Naive thymus-derived CD8-positive, alpha-beta T cell (primary cell): Measurements from ENCODE around the gene WIZ. TPM values are rescaled to one million over a fixed set of nuclear protein-coding genes. Genes with fewer than 3 reads are reported as not detected.

Experiments used
- ATAC-seq, 2 donors: fragments of 150-1000 bp; cut with Tn5 transposase in 1 of 2; sonication (Bioruptor Pico), chemical (Tn5 transposase) in 1 of 2; 1 replicate in 1 of 2; 2 replicates in 1 of 2; pipeline ENCODE4 v1.10.0; 2021; ENCODE audit warnings: mild to moderate bottlenecking in 2 of 2, moderate library complexity in 2 of 2
- POLR2A ChIA-PET: fragments of 350-600 bp; sonication (Branson Sonifier 250); formaldehyde crosslinking; loops from one replicate; lab custom pipeline; 2021; ENCODE audit warnings: antibody characterized with exemption; lab: Charles Lee
- DNase-seq, 10 donors: peaks; one replicate each; pipeline versions ENCODE4 v3.0.0 to v3.0.0-alpha.2; 2020 to 2022
- H3K27ac Mint-ChIP-seq, 10 donors: one replicate each; pipeline ENCODE4 v1.8.0; 2020 to 2022; ENCODE audit warnings: mild to moderate bottlenecking in 10 of 10, mixed read lengths in 10 of 10, moderate library complexity in 4 of 10, inconsistent platforms in 1 of 10
- H3K27me3 Mint-ChIP-seq, 5 donors: one replicate each; pipeline ENCODE4 v1.8.0; 2021 to 2022; ENCODE audit warnings: mixed read lengths in 5 of 5
- H3K36me3 Mint-ChIP-seq, 3 donors: one replicate each; pipeline ENCODE4 v1.8.0; 2020 to 2022; ENCODE audit warnings: mixed read lengths in 3 of 3, mild to moderate bottlenecking in 2 of 3, inconsistent platforms in 1 of 3
- H3K4me1 Mint-ChIP-seq, 4 donors: one replicate each; pipeline ENCODE4 v1.8.0; 2021 to 2022; ENCODE audit warnings: mixed read lengths in 4 of 4
- H3K4me3 Mint-ChIP-seq, 10 donors: one replicate each; pipeline ENCODE4 v1.8.0; 2020 to 2022; ENCODE audit warnings: mild to moderate bottlenecking in 10 of 10, mixed read lengths in 10 of 10, moderate library complexity in 6 of 10, inconsistent platforms in 1 of 10
- H3K9me3 Mint-ChIP-seq, 9 donors: one replicate each; pipeline ENCODE4 v1.8.0; 2020 to 2022; ENCODE audit warnings: mixed read lengths in 9 of 9, mild to moderate bottlenecking in 3 of 9, inconsistent platforms in 1 of 9, moderate library complexity in 1 of 9
- microRNA-seq: library from miRNA; unstranded; fragments of <30 nt; microRNA quantifications from one replicate; pipeline ENCODE4 v1.2.0, GENCODE V29; 2022; ENCODE audit warnings: borderline microRNAs expressed
- polyA plus RNA-seq, 3 donors: library from polyadenylated mRNA; unstranded; fragments of 300-500 nt; fragmentation: Illumina TruSeq; gene quantifications; one replicate each; pipeline ENCODE4 v1.2.3, GENCODE V29; 2021
- total RNA-seq, 8 experiments: library from RNA in 2 of 8; stranded (reverse) in 2 of 8; gene quantifications; one replicate each; pipeline ENCODE4 v1.2.3 and lab custom pipeline; 2021 to 2026

Gene WIZ
- total and polyA plus RNA-seq, 5 experiments from 2014 or later = 0.57 to 32.6 (median 2.0) TPM

DNA sequence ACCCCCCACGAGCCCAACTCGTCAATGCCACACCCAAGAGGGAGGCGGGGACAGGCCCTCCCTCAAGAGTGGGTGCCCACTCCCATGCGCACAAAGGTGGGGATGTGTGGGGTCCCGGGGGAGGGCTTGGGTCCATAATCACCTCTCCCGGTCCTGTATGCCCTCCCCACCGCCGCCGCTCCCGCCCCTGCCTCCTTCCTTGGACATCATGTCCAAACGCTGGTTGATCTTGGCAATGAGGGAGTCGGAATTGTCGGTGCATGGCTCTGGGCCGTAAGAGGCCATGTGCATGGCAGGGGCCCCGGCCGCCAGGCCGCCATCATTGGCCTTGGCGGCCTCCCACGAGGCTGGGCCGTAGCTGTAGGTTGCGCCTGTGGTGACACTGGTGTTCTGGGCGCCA, 76.1 kb downstream of the WIZ start:
- no peak for DNase-seq
- Mint-ChIP-seq H3K27me3 (no peaks in the 10 kb centered on the region), H3K4me1 (peaks cover 13 to 38% (median 31%) of the 10 kb centered on the region in 4 donors), H3K36me3 (peaks cover 0 to 58% (median 1%) of the 10 kb centered on the region in 3 donors), H3K27ac (no peak overlapping the region), H3K4me3 (peak overlapping the region in 1 of 10 donors; percentile 12), H3K9me3 (no peaks in the 10 kb centered on the region)
- ATAC-seq = no peak
- POLR2A ChIA-PET = interaction anchor here (0.6 kb wide), 1 partner anchor 281 kb away, joined by 3 read pairs; no protein-coding TSS in a partner anchor

DNA sequence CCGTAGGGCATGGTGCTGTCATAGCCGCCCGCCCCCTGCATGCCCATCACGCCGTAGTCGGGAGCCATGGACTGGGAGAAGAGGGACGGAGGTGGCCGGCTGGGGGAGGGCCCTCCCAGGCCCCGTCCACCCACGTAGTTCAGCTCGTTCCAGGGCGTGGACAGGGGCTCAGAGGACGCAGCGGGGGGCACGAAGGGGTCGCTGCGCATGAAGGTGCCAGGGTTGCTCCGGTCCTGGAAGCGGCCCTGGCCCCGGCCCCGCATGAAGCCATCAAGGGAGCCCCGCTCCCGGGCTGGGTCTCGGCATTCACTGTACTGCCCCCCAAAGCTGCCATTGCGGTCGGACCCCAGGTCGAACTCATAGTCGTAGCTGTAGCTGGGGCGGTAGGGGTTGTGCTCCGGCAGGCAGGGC, 76.9 kb downstream of the WIZ start:
- ATAC-seq (no peak), DNase-seq (no peak)
- Mint-ChIP-seq H3K4me1 (peaks cover 7 to 32% (median 24%) of the 10 kb centered on the region in 4 donors), H3K27ac (no peak overlapping the region), H3K27me3 (no peaks in the 10 kb centered on the region), H3K36me3 (peaks cover 0 to 64% (median 4%) of the 10 kb centered on the region in 3 donors), H3K4me3 (no peak overlapping the region), H3K9me3 (no peaks in the 10 kb centered on the region)
- POLR2A ChIA-PET = interaction anchor here (0.6 kb wide), 1 partner anchor 281 kb away, joined by 3 read pairs; no protein-coding TSS in a partner anchor

DNA sequence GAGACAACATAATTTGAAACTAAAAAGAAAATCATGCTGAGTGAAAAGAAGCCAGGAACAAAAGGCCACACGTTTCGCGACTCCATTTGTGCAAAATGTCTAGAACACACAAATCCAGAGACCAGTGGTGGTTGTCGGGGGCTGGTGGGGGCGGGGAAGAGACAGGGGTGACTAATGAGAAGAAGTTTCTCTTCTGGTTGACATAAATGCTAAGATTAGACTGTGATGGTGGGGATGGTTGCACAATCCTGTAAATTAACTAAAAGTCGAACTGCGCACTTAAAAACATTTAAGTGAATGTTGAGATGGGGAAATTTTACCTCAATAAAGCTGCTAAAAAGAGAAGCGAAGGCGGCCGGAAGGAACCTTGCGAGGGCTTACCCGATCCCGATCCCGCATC, 77.3 kb downstream of the WIZ start:
- no peak overlapping the region for H3K27ac Mint-ChIP-seq
- H3K27me3 Mint-ChIP-seq = no peaks in the 10 kb centered on the region
- peaks cover 0 to 68% (median 4%) of the 10 kb centered on the region in 3 donors for H3K36me3 Mint-ChIP-seq
- POLR2A ChIA-PET = interaction anchor here (0.6 kb wide), 1 partner anchor 761 kb away, joined by 4 read pairs; no protein-coding TSS in a partner anchor
- no peak for DNase-seq
- peaks cover 7 to 28% (median 20%) of the 10 kb centered on the region in 4 donors for H3K4me1 Mint-ChIP-seq
- H3K9me3 Mint-ChIP-seq = no peaks in the 10 kb centered on the region
- no peak for ATAC-seq
- no peak overlapping the region for H3K4me3 Mint-ChIP-seq

DNA sequence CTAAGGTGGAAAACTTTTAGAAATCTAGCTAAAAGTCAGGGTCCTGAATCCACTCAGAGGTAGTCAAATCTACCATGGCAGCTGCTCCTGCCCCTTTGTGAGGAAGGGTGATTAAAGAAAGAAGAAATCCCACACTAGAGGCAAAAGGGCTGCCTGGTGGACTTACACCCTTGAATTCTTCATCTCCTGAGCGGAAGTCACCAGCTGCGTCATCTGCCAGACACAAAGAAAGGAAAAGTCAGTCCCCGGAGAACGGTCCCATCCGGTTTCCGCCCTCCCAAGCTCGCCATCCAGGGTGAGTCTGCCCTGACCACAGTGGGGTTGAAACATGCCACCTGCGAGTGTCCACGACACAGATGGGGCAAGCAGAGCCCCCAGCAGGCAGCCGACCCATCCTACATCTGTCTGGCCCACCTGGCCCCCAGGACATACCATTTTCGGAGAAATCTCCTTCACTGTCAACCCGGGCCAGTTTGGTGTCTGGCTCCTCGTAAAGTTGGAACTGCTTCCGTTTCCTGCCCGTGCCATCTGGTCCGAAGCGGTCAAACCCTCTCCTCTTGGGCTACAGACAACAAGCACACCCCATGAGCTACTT, 77.9 kb downstream of the WIZ start:
- no peaks in the 10 kb centered on the region for H3K9me3 Mint-ChIP-seq
- no peak overlapping the region for H3K27ac Mint-ChIP-seq
- no peaks in the 10 kb centered on the region for H3K27me3 Mint-ChIP-seq
- H3K4me3 Mint-ChIP-seq = no peak overlapping the region
- peaks cover 0 to 72% (median 8%) of the 10 kb centered on the region in 3 donors for H3K36me3 Mint-ChIP-seq
- ATAC-seq = no peak
- DNase-seq = no peak
- POLR2A ChIA-PET = interaction anchor here (0.6 to 1.7 kb wide), 3 partner anchors 8 to 762 kb away, joined by 4 to 10 read pairs (median 4); partner anchors contain the start of genes AKAP8 and AKAP8L
- H3K4me1 Mint-ChIP-seq = peaks cover 3 to 22% (median 15%) of the 10 kb centered on the region in 4 donors

DNA sequence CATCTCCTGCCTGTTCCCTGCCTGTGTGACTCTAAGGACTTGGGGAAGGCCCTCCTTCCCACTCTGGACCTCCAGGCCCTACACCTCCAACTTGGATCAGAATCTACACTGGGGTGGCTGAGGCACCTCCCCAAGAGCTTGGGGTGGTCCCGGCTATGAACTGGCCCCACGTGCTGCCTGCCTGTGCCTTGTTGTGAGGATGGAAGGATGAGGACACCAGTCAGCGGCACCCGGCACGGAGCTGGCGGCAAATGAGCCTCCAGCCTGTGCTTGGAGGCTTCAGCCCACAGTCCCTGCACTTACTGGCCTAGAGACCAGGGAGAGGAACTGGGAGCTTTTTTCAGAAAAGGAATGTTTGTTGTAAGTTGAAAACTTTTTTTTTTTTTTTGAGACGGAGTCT, 78.6 kb downstream of the WIZ start:
- H3K9me3 Mint-ChIP-seq = no peaks in the 10 kb centered on the region
- H3K4me3 Mint-ChIP-seq = no peak overlapping the region
- peaks cover 0 to 75% (median 8%) of the 10 kb centered on the region in 3 donors for H3K36me3 Mint-ChIP-seq
- POLR2A ChIA-PET = interaction anchor here (1.4 to 1.7 kb wide), 2 partner anchors 9 to 47 kb away, joined by 4 to 10 read pairs; partner anchors contain the start of genes AKAP8 and AKAP8L
- no peak for ATAC-seq
- peaks cover 0 to 17% (median 10%) of the 10 kb centered on the region in 4 donors for H3K4me1 Mint-ChIP-seq
- no peak overlapping the region for H3K27ac Mint-ChIP-seq
- DNase-seq = no peak
- H3K27me3 Mint-ChIP-seq = no peaks in the 10 kb centered on the region

Small RNA genes within 50 kb of the gene (microRNA-seq; reads per million reads assigned to microRNA genes)
- not detected for gene MIR1470

Other genes starting within 250 kb of the WIZ start
- under 1 TPM in 1 of 2 experiments, not detected in 1; 0.05 TPM for gene NOTCH3, start 249.0 kb downstream of the WIZ start, total RNA-seq
- gene NOTCH3, start 249.0 kb downstream of the WIZ start, polyA plus RNA-seq = not detected
- gene EPHX3, start 217.5 kb downstream of the WIZ start, total RNA-seq = under 1 TPM in 1 of 2 experiments, not detected in 1; 0.65 TPM
- not detected for gene EPHX3, start 217.5 kb downstream of the WIZ start, polyA plus RNA-seq
- gene BRD4, start 117.4 kb downstream of the WIZ start, total RNA-seq = 100 to 1,000 TPM; 172 to 180 TPM
- gene BRD4, start 117.4 kb downstream of the WIZ start, polyA plus RNA-seq = 10 to 100 TPM; 10.6 to 37.2 (median 11.5) TPM
- 10 to 100 TPM; 74.2 to 86.9 TPM for gene AKAP8, start 70.2 kb downstream of the WIZ start, total RNA-seq
- gene AKAP8, start 70.2 kb downstream of the WIZ start, polyA plus RNA-seq = 10 to 100 TPM; 12.8 to 16.7 (median 14.2) TPM
- 100 to 1,000 TPM; 231 to 232 TPM for gene AKAP8L, start 31.0 kb downstream of the WIZ start, total RNA-seq
- gene AKAP8L, start 31.0 kb downstream of the WIZ start, polyA plus RNA-seq = 10 to 100 TPM; 38.7 to 80.7 (median 40.6) TPM
- 100 to 1,000 TPM; 218 TPM for gene RASAL3, start 14.6 kb upstream of the WIZ start, total RNA-seq
- 100 to 1,000 TPM in 1 of 3 donors, 10 to 100 TPM in 2; 50.5 to 159 (median 98.9) TPM for gene RASAL3, start 14.6 kb upstream of the WIZ start, polyA plus RNA-seq
- gene PGLYRP2, start 29.5 kb upstream of the WIZ start, total RNA-seq = under 1 TPM; 0.69 to 0.70 TPM
- under 1 TPM; 0.37 to 0.72 (median 0.42) TPM for gene PGLYRP2, start 29.5 kb upstream of the WIZ start, polyA plus RNA-seq
- under 1 TPM; 0.36 to 0.68 TPM for gene CYP4F22, start 58.6 kb upstream of the WIZ start, total RNA-seq
- 1 to 10 TPM in 2 of 3 donors, under 1 TPM in 1; 0.67 to 1.7 (median 1.4) TPM for gene CYP4F22, start 58.6 kb upstream of the WIZ start, polyA plus RNA-seq
- gene CYP4F8, start 165.3 kb upstream of the WIZ start, total RNA-seq = not detected
- not detected for gene CYP4F8, start 165.3 kb upstream of the WIZ start, polyA plus RNA-seq
- gene CYP4F3, start 190.9 kb upstream of the WIZ start, total RNA-seq = not detected
- gene CYP4F3, start 190.9 kb upstream of the WIZ start, polyA plus RNA-seq = not detected
- gene CYP4F12, start 223.1 kb upstream of the WIZ start, total RNA-seq = 1 to 10 TPM; 1.8 to 1.9 TPM
- gene CYP4F12, start 223.1 kb upstream of the WIZ start, polyA plus RNA-seq = not detected